Lower leg skin (tissue), 4 donors: ENCODE measurements around the gene C15orf39. TPM values are rescaled to one million over a fixed set of nuclear protein-coding genes. Genes with fewer than 3 reads are reported as not detected.

Experiments
- DNase-seq, 2 donors: peaks; one replicate each; pipeline ENCODE4 v3.0.0-alpha.2; 2019; ENCODE audit warnings: low spot score in 2 of 2
- H3K4me3 ChIP-seq: fragments of 200-600 bp; sonication (generic); 2 replicates; pipeline ENCODE4 v1.5.1; 2017; ENCODE audit warnings: mild to moderate bottlenecking, low read depth; ENCODE audit not compliant: poor library complexity, severe bottlenecking
- POLR2A ChIP-seq, 2 donors: fragments of 450-650 bp; IDR thresholded peaks; one replicate each; pipeline ENCODE4 v1.6.1; 2016 to 2017; ENCODE audit warnings: antibody characterized with exemption in 2 of 2, mild to moderate bottlenecking in 1 of 2, moderate library complexity in 1 of 2
- WGBS, 2 donors: methylation state at CpG; one replicate each; pipeline ENCODE4 v1.1.5; 2018; 5-methylcytosine and 5-hydroxymethylcytosine counted together
- intact Hi-C: fragments of 100-400 bp; cut with DNase I; formaldehyde crosslinking; loops from one replicate; pipeline ENCODE4 v1.15.0; 2023; ENCODE audit warnings: low total_unique reads
- total RNA-seq, 4 donors: library from RNA; depleted of rRNA; stranded (reverse); fragments of >200 nt; gene quantifications; one replicate each; pipeline ENCODE4 v1.1.0, GENCODE V29; 2016
- TF ChIP-seq, protein P1 (sequence below), 3 donors: fragments of 450-650 bp; IDR thresholded peaks; one replicate each; pipeline ENCODE4 v1.5.1; 2016; ENCODE audit warnings: antibody characterized with exemption in 3 of 3, mild to moderate bottlenecking in 3 of 3, moderate library complexity in 2 of 3

C15orf39 gene
- total RNA-seq, 4 donors from 2014 or later: 21.9 to 29.3 (median 26.1) TPM

DNA sequence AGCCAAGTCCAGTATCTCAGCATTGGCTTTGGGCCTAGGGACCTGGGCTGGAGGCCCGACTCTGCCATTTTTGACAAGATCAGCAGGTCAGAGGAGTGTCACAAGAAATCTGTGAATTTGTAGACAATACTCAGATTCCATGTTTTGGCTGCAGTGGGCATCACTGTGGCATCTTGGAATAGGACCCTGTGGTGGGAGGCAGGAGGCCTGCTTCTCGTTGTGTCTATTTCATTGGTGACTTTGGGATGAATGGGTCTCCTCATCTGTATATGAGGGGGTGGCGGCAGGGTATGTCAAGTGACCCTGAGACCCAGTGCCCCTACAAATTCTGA is 3.3 kb downstream of the C15orf39 start:
- WGBS, 2 donors: 28 to 35% methylated on average over 3 of the region's 3 CpGs
- intact Hi-C loops: loop anchor here (2.0 kb wide), 1 partner anchor 176 kb away; no protein-coding TSS in a partner anchor
- H3K4me3 ChIP-seq: no peak overlapping the region
- no peak for DNase-seq
- TF ChIP-seq, protein P1, sequence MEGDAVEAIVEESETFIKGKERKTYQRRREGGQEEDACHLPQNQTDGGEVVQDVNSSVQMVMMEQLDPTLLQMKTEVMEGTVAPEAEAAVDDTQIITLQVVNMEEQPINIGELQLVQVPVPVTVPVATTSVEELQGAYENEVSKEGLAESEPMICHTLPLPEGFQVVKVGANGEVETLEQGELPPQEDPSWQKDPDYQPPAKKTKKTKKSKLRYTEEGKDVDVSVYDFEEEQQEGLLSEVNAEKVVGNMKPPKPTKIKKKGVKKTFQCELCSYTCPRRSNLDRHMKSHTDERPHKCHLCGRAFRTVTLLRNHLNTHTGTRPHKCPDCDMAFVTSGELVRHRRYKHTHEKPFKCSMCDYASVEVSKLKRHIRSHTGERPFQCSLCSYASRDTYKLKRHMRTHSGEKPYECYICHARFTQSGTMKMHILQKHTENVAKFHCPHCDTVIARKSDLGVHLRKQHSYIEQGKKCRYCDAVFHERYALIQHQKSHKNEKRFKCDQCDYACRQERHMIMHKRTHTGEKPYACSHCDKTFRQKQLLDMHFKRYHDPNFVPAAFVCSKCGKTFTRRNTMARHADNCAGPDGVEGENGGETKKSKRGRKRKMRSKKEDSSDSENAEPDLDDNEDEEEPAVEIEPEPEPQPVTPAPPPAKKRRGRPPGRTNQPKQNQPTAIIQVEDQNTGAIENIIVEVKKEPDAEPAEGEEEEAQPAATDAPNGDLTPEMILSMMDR (IDR thresholded peaks at IDR 0.05): no peak
- TF ChIP-seq POLR2A (IDR thresholded peaks at IDR 0.05): no peak

DNA sequence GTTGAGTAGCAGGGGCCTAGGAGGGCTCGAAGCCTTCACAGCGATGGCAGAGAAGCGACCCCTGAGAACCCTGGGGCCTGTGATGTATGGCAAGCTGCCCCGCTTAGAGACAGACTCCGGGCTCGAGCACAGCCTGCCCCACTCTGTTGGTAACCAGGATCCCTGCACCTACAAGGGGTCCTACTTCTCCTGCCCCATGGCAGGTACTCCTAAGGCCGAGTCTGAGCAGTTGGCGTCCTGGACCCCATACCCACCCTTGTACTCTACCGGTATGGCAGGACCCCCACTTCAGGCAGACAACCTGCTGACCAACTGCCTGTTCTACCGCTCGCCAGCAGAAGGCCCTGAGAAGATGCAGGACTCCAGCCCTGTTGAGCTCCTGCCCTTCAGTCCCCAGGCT is 4.3 kb downstream of the C15orf39 start:
- TF ChIP-seq, protein P1 (IDR thresholded peaks at IDR 0.05): no peak
- TF ChIP-seq POLR2A (IDR thresholded peaks at IDR 0.05): no peak
- H3K4me3 ChIP-seq: no peak overlapping the region
- WGBS, 2 donors: 83 to 89% methylated on average over 8 to 11 of the region's 11 CpGs
- no peak for DNase-seq
- intact Hi-C loops: no loop called here

- 65 to 69% methylated on average over 16 to 17 of the region's 19 CpGs for WGBS, 2 donors
- no peak for TF ChIP-seq POLR2A (IDR thresholded peaks at IDR 0.05)
- TF ChIP-seq, protein P1 (IDR thresholded peaks at IDR 0.05): no peak
- no peak for DNase-seq
- intact Hi-C loops: no loop called here
- no peak overlapping the region for H3K4me3 ChIP-seq
Measured at GRCh38 chr15:75206803-75207617, 5.3 kb downstream of the C15orf39 start.

GRCh38 chr15:75207618-75208500 is 6.2 kb downstream of the C15orf39 start:
- intact Hi-C loops: no loop called here
- TF ChIP-seq POLR2A (IDR thresholded peaks at IDR 0.05): no peak
- TF ChIP-seq, protein P1 (IDR thresholded peaks at IDR 0.05): no peak
- WGBS, 2 donors: 77 to 78% methylated on average over 19 to 20 of the region's 20 CpGs
- no peak for DNase-seq
- H3K4me3 ChIP-seq: no peak overlapping the region

- H3K4me3 ChIP-seq: no peak overlapping the region
- no peak for DNase-seq
- intact Hi-C loops: no loop called here
- 79 to 84% methylated on average over 32 of the region's 32 CpGs for WGBS, 2 donors
- TF ChIP-seq POLR2A (IDR thresholded peaks at IDR 0.05): no peak
- TF ChIP-seq, protein P1 (IDR thresholded peaks at IDR 0.05): no peak
Measured at GRCh38 chr15:75208501-75209288, 7.0 kb downstream of the C15orf39 start.
